ENCODE measurements around the gene TMEM150C.

GRCh38 chr4:82463221-82463620 lies 98.6 kb downstream of the TMEM150C start:
- TF ChIP-seq CTCF (IDR thresholded peaks at IDR 0.05; ENCODE audit: low read depth, low read length) (no peak), POLR2A (IDR thresholded peaks at IDR 0.05; ENCODE audit: extremely low read depth, insufficient read length) (no peak), MAX (IDR thresholded peaks at IDR 0.05; ENCODE audit: low read depth, low read length) (no peak)

Data from NB4 (cell line).